Suprapubic skin (tissue), 3 donors: ENCODE data around the gene ZNF284.

Experiments used
- CTCF ChIP-seq, 2 donors: fragments of 200-600 bp in 1 of 2; fragments of 450-650 bp in 1 of 2; sonication (generic) in 1 of 2; IDR thresholded peaks; one replicate each; pipeline ENCODE4 v1.5.1; 2016 to 2019; ENCODE audit warnings: antibody characterized with exemption in 2 of 2, mild to moderate bottlenecking in 1 of 2, moderate library complexity in 1 of 2
- POLR2A ChIP-seq, 2 donors: fragments of 450-650 bp; IDR thresholded peaks; one replicate each; pipeline ENCODE4 v1.6.1; 2017; ENCODE audit warnings: antibody characterized with exemption in 2 of 2, mild to moderate bottlenecking in 2 of 2, moderate library complexity in 2 of 2

- TF ChIP-seq CTCF (IDR thresholded peaks at IDR 0.05) (no peak), POLR2A (IDR thresholded peaks at IDR 0.05) (no peak)
Measured at GRCh38 chr19:44032001-44032610, 39.9 kb upstream of the ZNF284 start.
